Measurements from ENCODE around the gene STRN4.

Gene STRN4

DNA sequence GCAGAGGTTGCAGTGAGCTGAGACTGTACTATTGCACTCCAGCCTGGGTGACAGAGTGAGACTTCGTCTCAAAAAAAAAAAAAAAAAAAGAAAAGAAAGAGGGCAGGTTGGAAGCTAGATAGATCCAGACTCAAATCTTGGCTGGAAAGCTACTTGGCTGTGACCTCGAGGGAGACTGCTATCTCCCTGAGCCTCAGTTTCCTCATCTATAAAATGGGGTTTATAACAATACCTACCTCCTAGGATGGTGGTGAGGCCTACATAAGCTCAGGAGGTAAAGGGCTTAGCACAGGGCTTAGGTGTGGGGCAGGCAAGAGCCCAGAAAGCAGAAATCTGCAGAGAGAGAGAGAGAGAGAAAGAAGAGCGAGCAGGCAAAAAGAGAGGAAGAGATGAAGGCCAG lies 61.1 kb downstream of the STRN4 start:
- Histone ChIP-seq H3K27ac (no peak overlapping the region), H3K4me3 (ENCODE audit: low read depth, low read length) (no peak overlapping the region), H3K9me3 (ENCODE audit: severe bottlenecking) (no peaks in the 10 kb centered on the region), H3K27me3 (ENCODE audit: insufficient read depth, low read depth, severe bottlenecking) (no peaks in the 10 kb centered on the region), H3K36me3 (peaks cover 26% of the 10 kb centered on the region)
- no peak for DNase-seq
- TF ChIP-seq, protein P1, sequence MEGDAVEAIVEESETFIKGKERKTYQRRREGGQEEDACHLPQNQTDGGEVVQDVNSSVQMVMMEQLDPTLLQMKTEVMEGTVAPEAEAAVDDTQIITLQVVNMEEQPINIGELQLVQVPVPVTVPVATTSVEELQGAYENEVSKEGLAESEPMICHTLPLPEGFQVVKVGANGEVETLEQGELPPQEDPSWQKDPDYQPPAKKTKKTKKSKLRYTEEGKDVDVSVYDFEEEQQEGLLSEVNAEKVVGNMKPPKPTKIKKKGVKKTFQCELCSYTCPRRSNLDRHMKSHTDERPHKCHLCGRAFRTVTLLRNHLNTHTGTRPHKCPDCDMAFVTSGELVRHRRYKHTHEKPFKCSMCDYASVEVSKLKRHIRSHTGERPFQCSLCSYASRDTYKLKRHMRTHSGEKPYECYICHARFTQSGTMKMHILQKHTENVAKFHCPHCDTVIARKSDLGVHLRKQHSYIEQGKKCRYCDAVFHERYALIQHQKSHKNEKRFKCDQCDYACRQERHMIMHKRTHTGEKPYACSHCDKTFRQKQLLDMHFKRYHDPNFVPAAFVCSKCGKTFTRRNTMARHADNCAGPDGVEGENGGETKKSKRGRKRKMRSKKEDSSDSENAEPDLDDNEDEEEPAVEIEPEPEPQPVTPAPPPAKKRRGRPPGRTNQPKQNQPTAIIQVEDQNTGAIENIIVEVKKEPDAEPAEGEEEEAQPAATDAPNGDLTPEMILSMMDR (IDR thresholded peaks at IDR 0.05; ENCODE audit: low read depth, low read length), result no peak

DNA sequence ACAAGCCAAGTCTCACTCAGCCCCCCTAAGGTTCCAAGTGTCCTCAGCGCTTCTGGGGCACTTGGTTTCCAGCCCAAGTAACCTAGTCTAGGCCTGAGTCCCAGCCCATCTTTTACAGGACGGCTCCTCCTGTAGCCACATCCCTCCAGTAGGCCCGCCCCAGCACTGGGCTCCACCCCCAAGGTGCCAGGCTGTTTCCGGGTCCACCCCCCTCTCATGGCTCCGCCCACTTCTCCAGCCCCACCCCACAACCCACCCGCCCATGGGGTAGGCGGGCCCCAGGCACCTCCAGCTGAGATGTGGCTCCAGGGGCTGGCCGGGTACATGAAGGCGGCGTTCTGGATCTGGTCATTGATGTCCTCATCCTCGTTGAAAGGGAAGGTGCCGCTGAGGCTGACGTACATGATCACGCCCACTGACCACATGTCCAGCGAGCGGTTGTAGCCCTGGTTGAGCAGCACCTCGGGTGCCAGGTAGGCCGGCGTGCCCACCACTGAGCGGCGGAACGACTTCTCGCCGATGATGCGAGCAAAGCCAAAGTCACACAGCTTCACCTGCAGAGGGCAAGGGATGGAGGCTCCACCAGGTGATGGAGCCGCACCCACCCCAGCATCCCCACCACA lies 68.0 kb downstream of the STRN4 start:
- no peak overlapping the region for H3K27ac ChIP-seq
- H3K36me3 ChIP-seq, result peaks cover 15% of the 10 kb centered on the region
- peak; percentile 51 for DNase-seq
- TF ChIP-seq, protein P1 (IDR thresholded peaks at IDR 0.05; ENCODE audit: low read depth, low read length), result no peak
- H3K4me3 ChIP-seq (ENCODE audit: low read depth, low read length), result no peak overlapping the region
- no peaks in the 10 kb centered on the region for H3K27me3 ChIP-seq (ENCODE audit: insufficient read depth, low read depth, severe bottlenecking)
- H3K9me3 ChIP-seq (ENCODE audit: severe bottlenecking), result no peaks in the 10 kb centered on the region

DNA sequence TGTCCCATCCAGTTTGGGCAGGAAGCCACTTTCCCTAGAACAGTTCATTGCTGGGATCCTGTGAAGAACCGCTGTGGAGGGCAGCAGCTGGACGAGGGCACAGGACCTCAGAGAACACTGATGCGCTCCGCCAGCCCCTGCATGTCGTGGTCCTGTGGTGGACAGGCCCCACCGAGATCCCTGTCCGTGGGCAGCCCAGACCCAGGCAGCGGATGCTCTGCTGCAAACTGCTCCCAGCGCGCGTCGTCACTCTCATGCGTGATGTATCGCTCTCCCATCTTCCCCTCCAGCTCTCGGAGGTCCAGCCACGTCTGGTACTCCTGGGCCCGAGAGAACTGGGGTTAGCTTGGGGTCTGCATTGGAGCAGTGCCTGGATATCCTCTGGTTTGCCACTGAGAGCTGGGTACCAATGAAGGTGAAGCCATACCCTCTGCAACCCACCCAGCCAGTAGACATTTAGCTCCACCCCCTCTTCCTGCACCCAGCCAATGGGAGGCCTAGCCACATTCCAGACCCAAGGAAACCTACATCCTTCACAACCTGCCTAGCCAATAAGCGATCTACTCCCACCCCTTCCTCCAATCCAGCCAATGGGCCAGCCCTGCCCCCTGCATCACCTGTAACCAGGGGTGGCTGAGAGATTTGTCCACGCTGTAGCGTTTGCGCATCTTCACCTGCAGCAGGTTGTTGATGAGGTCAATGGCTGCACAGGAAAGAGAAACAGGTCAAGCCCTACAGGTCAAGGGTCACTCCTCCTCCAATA lies 71.7 kb downstream of the STRN4 start:
- Histone ChIP-seq H3K4me3 (ENCODE audit: low read depth, low read length) (no peak overlapping the region), H3K9me3 (ENCODE audit: severe bottlenecking) (no peaks in the 10 kb centered on the region), H3K27ac (no peak overlapping the region), H3K27me3 (ENCODE audit: insufficient read depth, low read depth, severe bottlenecking) (no peaks in the 10 kb centered on the region), H3K36me3 (peaks cover 13% of the 10 kb centered on the region)
- peak; percentile 69 for DNase-seq
- TF ChIP-seq, protein P1 (IDR thresholded peaks at IDR 0.05; ENCODE audit: low read depth, low read length), result no peak

DNA sequence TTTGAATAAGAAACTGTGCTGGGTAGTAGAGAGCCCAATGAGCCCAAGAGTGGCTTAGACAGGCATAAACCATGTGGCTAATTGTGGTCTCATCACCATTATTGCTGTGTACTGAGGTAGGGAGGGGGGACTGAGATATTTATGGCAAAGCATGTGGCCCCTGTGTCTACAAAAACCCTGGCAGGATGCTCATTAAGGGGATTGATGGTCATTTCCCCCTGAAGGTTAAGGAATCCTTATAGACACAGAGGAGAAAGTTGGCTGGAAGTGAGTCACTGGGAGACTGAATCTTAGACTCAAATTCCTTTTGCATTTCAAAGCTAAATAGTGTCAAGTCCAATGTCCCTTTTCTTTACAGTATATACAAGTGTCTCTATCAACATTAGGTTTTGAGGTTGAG lies 75.4 kb downstream of the STRN4 start:
- TF ChIP-seq, protein P1 (IDR thresholded peaks at IDR 0.05; ENCODE audit: low read depth, low read length), result no peak
- no peaks in the 10 kb centered on the region for H3K9me3 ChIP-seq (ENCODE audit: severe bottlenecking)
- no peak overlapping the region for H3K27ac ChIP-seq
- peaks cover 7% of the 10 kb centered on the region; the same call in 1 of the 2 replicates for H3K36me3 ChIP-seq
- no peaks in the 10 kb centered on the region for H3K27me3 ChIP-seq (ENCODE audit: insufficient read depth, low read depth, severe bottlenecking)
- no peak overlapping the region for H3K4me3 ChIP-seq (ENCODE audit: low read depth, low read length)
- no peak for DNase-seq
